ENCODE measurements around the gene PRKG2. TPM values are rescaled to one million over a fixed set of nuclear protein-coding genes. Genes with fewer than 3 reads are reported as not detected.

Gene PRKG2
- total RNA-seq, 6 donors from 2014 or later: 2.1 to 8.9 (median 6.2) TPM

GRCh38 chr4:81130569-81130968 lies 84.5 kb downstream of the PRKG2 start:
- Histone ChIP-seq H3K36me3 (no peaks in the 10 kb centered on the region), H3K9me3 (no peaks in the 10 kb centered on the region), H3K4me3 (no peak overlapping the region), H3K4me1 (no peaks in the 10 kb centered on the region), H3K27me3 (no peaks in the 10 kb centered on the region), H3K27ac (no peak overlapping the region)
- DNase-seq (no peak), ATAC-seq (ENCODE audit: low FRiP score in 2 of 2) (no peak)
- WGBS, 2 donors: 56% methylated on average over 7 of the region's 7 CpGs; no CpG with 5 or more reads in 1 of the 2 donors
- no peak for TF ChIP-seq CTCF (IDR thresholded peaks at IDR 0.05)
- TF ChIP-seq POLR2A (IDR thresholded peaks at IDR 0.05): no peak
- no peak for TF ChIP-seq EP300 (IDR thresholded peaks at IDR 0.05)

- H3K36me3 ChIP-seq: no peaks in the 10 kb centered on the region
- DNase-seq (no peak), ATAC-seq (ENCODE audit: low FRiP score in 2 of 2) (no peak)
- no peaks in the 10 kb centered on the region for H3K27me3 ChIP-seq
- no peaks in the 10 kb centered on the region for H3K9me3 ChIP-seq
- WGBS, 2 donors: 78 to 85% methylated on average over 5 of the region's 5 CpGs
- TF ChIP-seq POLR2A (IDR thresholded peaks at IDR 0.05): no peak
- TF ChIP-seq EP300 (IDR thresholded peaks at IDR 0.05): no peak
- no peak for TF ChIP-seq CTCF (IDR thresholded peaks at IDR 0.05)
- TF ChIP-seq POLR2AphosphoS5 (IDR thresholded peaks at IDR 0.05): no peak
- H3K27ac ChIP-seq: no peak overlapping the region
- H3K4me1 ChIP-seq: no peaks in the 10 kb centered on the region
- H3K4me3 ChIP-seq: no peak overlapping the region
These were observed 95.0 kb downstream of the PRKG2 start for GRCh38 chr4:81120055-81120454.

GRCh38 chr4:81118086-81118485 lies 96.9 kb downstream of the PRKG2 start:
- TF ChIP-seq POLR2A (IDR thresholded peaks at IDR 0.05) (no peak), EP300 (IDR thresholded peaks at IDR 0.05) (no peak), POLR2AphosphoS5 (IDR thresholded peaks at IDR 0.05) (no peak), CTCF (IDR thresholded peaks at IDR 0.05) (no peak)

GRCh38 chr4:81116566-81116965 lies 98.5 kb downstream of the PRKG2 start:
- Histone ChIP-seq H3K27ac (no peak overlapping the region), H3K36me3 (no peaks in the 10 kb centered on the region), H3K9me3 (no peaks in the 10 kb centered on the region), H3K27me3 (no peaks in the 10 kb centered on the region), H3K4me3 (no peak overlapping the region), H3K4me1 (no peaks in the 10 kb centered on the region)
- 63 to 88% methylated on average over 1 of the region's 1 CpG for WGBS, 2 donors
- DNase-seq (no peak), ATAC-seq (ENCODE audit: low FRiP score in 2 of 2) (no peak)
- no peak for TF ChIP-seq POLR2A (IDR thresholded peaks at IDR 0.05)
- TF ChIP-seq EP300 (IDR thresholded peaks at IDR 0.05): no peak
- no peak for TF ChIP-seq CTCF (IDR thresholded peaks at IDR 0.05)
- no peak for TF ChIP-seq POLR2AphosphoS5 (IDR thresholded peaks at IDR 0.05)

More at GRCh38 chr4:81118086-81118485, 96.9 kb downstream of the PRKG2 start:
- H3K27me3 ChIP-seq: no peaks in the 10 kb centered on the region
- 85 to 88% methylated on average over 7 of the region's 7 CpGs for WGBS, 2 donors
- H3K4me3 ChIP-seq: no peak overlapping the region
- no peak for DNase-seq
- no peaks in the 10 kb centered on the region for H3K4me1 ChIP-seq
- H3K9me3 ChIP-seq: no peaks in the 10 kb centered on the region
- H3K36me3 ChIP-seq: no peaks in the 10 kb centered on the region
- ATAC-seq (ENCODE audit: low FRiP score in 2 of 2): no peak
- H3K27ac ChIP-seq: no peak overlapping the region

GRCh38 chr4:81113024-81113423 lies 102.0 kb downstream of the PRKG2 start:
- no peak overlapping the region for H3K27ac ChIP-seq
- DNase-seq (no peak), ATAC-seq (ENCODE audit: low FRiP score in 2 of 2) (no peak)
- no peaks in the 10 kb centered on the region for H3K27me3 ChIP-seq
- H3K36me3 ChIP-seq: no peaks in the 10 kb centered on the region
- H3K9me3 ChIP-seq: no peaks in the 10 kb centered on the region
- no peaks in the 10 kb centered on the region for H3K4me1 ChIP-seq
- TF ChIP-seq POLR2A (IDR thresholded peaks at IDR 0.05) (no peak), POLR2AphosphoS5 (IDR thresholded peaks at IDR 0.05) (no peak), EP300 (IDR thresholded peaks at IDR 0.05) (no peak), CTCF (IDR thresholded peaks at IDR 0.05) (no peak)
- 84 to 91% methylated on average over 5 of the region's 5 CpGs for WGBS, 2 donors
- H3K4me3 ChIP-seq: no peak overlapping the region
